ENCODE measurements around the gene SMURF2. TPM values are rescaled to one million over a fixed set of nuclear protein-coding genes. Genes with fewer than 3 reads are reported as not detected.
A peak's percentile ranks its signal among the peaks of the same experiment; 100 is the strongest.

The SMURF2 gene
- total RNA-seq = 44.9 TPM
- long read RNA-seq, transcript SMURF2-201 (19 exons, 2,918 nt) = major isoform, 23 of 58 reads
- long read RNA-seq, partial matches to known transcripts = 6 of 58 reads
- long read RNA-seq, other reads (novel, unspliced or antisense) = 29 of 58 reads

GRCh38 chr17:64661976-64662773 lies at the start of gene SMURF2:
SMURF2 (minus strand) TSS chr17:64662307; CDS start chr17:64661880, 427 bp downstream.
- Histone ChIP-seq H3K27me3 (no peaks in the 10 kb centered on the region), H3K4me3 (peak within 1 kb of the TSS; percentile 69), H3K9me3 (no peaks in the 10 kb centered on the region), H3K4me1 (peaks cover 39% of the 10 kb centered on the region), H3K27ac (peak within 1 kb of the TSS; percentile 91), H3K36me3 (no peaks in the 10 kb centered on the region)
- peak; percentile 97 for ATAC-seq
- intact Hi-C loops (cut with DNase I) = no loop called here
- no peak for TF ChIP-seq CTCF (IDR thresholded peaks at IDR 0.05)
- peak; percentile 91 for DNase-seq

- Histone ChIP-seq H3K27ac (peak overlapping the region; percentile 73), H3K27me3 (no peaks in the 10 kb centered on the region), H3K4me1 (peaks cover 49% of the 10 kb centered on the region), H3K36me3 (no peaks in the 10 kb centered on the region), H3K9me3 (no peaks in the 10 kb centered on the region), H3K4me3 (no peak overlapping the region)
- intact Hi-C loops (cut with DNase I) = no loop called here
- no peak for TF ChIP-seq CTCF (IDR thresholded peaks at IDR 0.05)
- no peak for DNase-seq
- no peak for ATAC-seq
These were observed 47.4 kb upstream of the SMURF2 start for GRCh38 chr17:64709481-64709880.

DNA sequence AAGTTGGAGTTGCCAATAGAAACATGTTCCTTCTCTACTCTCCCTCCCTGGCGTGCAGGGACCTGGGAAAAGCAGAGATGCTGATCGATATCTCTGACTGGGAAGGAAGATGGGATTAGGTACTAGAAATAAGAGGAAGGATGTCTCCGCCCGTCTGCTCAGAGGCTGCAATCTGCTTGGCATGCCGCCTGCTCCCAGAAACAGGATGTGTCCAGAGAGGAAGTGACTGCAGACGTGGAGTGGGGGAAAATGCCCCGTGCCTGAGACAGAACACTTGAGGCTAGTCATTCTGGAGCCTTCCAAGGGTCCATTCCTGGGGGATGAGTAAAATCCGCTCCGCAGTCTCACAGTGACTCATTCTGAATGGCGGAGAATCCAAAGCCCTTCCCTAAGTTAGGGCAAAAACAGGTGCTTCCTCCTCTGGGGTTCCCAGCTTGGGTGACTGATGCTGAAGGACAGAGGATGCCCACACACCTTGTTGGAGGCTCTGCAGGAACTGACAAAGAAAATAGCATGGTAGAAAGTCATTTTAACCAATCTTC lies 45.0 kb upstream of the SMURF2 start:
- H3K4me3 ChIP-seq = no peak overlapping the region
- peak; percentile 90 for ATAC-seq
- intact Hi-C loops (cut with DNase I) = no loop called here

DNA sequence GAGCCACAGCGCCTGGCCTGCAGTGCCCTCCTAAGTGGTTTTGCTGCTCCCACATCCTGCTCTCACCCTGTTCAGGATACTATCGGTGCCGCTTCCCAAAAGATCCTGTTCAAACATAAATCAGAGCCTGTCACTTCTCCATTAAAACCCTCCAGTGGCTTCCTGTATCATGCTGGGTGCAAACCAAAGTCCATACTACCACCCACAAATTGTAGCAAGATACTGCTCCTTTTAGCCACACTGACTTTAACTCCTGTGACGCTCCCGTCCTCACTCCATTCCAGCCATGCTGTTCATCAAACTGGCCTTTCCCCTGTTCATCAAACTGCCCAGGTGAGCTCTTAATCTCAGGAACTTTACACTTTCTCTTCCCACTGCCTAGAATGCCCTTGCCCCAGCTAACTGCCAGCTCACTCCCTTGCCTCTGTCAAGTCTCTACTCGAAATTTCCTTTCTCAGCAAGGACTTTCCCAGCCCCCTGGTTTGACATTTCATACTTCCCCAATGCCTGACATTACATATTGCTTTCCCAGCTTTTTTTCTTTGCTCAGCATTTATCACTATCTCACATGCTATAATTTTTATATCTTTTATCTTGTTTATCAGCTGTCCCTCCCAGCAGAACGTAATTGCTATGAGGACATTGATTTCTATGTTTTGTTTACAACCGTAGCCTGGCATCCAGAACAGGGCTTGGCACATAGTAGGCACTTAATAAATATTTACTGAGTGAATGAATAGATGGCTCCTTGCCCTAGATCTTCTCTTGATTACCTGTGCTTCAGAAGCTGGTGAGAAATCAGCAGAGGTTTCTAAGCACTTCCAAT lies 44.3 kb upstream of the SMURF2 start:
- Histone ChIP-seq H3K9me3 (no peaks in the 10 kb centered on the region), H3K4me3 (no peak overlapping the region), H3K36me3 (no peaks in the 10 kb centered on the region), H3K4me1 (peaks cover 37% of the 10 kb centered on the region), H3K27ac (peak overlapping the region; percentile 73), H3K27me3 (no peaks in the 10 kb centered on the region)
- TF ChIP-seq CTCF (IDR thresholded peaks at IDR 0.05) = no peak
- DNase-seq = no peak
- peak; percentile 4 for ATAC-seq
- intact Hi-C loops (cut with DNase I) = no loop called here

More for the DNA sequence above, 45.0 kb upstream of the SMURF2 start:
- DNase-seq = peak; percentile 90
- H3K27ac ChIP-seq = peak overlapping the region; percentile 73
- H3K9me3 ChIP-seq = no peaks in the 10 kb centered on the region
- TF ChIP-seq CTCF (IDR thresholded peaks at IDR 0.05) = no peak
- H3K4me1 ChIP-seq = peaks cover 40% of the 10 kb centered on the region
- no peaks in the 10 kb centered on the region for H3K27me3 ChIP-seq
- H3K36me3 ChIP-seq = no peaks in the 10 kb centered on the region

GRCh38 chr17:64702815-64703214 lies 40.7 kb upstream of the SMURF2 start:
- H3K9me3 ChIP-seq = no peaks in the 10 kb centered on the region
- H3K27ac ChIP-seq = no peak overlapping the region
- no peak for TF ChIP-seq CTCF (IDR thresholded peaks at IDR 0.05)
- DNase-seq (no peak), ATAC-seq (no peak)
- H3K27me3 ChIP-seq = no peaks in the 10 kb centered on the region
- peaks cover 19% of the 10 kb centered on the region for H3K4me1 ChIP-seq
- H3K4me3 ChIP-seq = no peak overlapping the region
- no peaks in the 10 kb centered on the region for H3K36me3 ChIP-seq
- intact Hi-C loops (cut with DNase I) = no loop called here
